ENCODE data around the gene ARHGEF18.

Gene ARHGEF18

DNA sequence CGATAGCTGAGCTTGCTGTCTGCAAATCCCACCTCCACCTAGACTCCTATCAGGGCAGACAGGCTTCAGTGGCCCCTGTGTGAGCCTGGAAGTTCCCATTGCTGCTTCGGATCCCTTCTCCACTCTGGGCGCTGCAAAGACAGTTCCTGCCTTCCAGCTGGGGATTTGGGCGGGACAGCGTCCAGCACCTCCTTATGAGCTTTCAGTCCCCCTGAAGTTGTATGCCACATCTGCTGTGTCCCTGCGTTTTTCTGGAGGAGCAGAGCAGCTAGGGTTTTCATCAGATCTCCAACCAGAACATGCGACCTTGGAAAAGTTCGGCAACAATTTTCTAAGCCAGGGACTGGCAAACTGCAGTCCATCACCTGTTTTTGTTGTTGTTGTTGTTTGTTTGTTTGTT lies 38.0 kb downstream of the ARHGEF18 start:
- no peak for DNase-seq

DNA sequence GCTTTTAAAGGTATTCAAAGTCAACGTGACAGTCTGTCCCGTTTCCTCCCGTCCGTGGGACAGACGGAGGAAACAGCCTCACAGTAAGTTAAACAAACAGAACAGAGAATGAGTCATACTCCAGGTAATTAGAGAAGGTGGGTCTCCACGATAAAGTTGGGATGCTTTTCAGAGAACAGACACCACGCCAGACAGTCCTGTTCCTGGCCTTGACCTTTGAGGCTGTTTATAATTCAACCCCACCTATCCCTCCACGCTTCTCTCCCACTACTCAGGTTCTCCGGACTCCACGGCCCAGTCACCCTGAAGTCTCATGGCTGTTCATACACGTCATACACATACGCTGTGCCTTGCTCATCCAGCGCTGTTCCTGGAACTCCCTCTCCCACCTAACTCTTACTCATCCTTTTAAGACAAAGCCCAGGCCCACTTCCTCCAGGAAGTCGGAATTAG lies 42.5 kb downstream of the ARHGEF18 start:
- DNase-seq, result no peak

DNA sequence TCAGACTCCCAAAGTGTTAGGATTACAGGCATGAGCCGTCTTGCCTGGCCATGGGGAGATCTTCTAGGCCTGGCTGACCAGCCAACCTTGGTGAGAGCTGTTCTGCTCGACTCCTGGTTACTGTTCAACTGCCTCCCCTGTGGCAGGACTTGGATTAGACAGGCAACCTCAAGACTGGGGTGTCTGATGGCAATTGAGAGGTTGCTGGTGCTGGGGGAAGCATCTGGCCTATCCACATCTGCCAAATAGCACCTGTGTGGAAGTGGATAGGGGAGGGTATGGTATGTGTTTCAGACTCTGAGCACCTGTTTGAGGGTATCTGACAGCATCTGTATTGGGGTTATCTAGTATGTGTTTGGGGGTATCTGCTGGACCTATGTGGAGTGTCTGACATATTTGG lies 44.7 kb downstream of the ARHGEF18 start:
- no peak for DNase-seq

DNA sequence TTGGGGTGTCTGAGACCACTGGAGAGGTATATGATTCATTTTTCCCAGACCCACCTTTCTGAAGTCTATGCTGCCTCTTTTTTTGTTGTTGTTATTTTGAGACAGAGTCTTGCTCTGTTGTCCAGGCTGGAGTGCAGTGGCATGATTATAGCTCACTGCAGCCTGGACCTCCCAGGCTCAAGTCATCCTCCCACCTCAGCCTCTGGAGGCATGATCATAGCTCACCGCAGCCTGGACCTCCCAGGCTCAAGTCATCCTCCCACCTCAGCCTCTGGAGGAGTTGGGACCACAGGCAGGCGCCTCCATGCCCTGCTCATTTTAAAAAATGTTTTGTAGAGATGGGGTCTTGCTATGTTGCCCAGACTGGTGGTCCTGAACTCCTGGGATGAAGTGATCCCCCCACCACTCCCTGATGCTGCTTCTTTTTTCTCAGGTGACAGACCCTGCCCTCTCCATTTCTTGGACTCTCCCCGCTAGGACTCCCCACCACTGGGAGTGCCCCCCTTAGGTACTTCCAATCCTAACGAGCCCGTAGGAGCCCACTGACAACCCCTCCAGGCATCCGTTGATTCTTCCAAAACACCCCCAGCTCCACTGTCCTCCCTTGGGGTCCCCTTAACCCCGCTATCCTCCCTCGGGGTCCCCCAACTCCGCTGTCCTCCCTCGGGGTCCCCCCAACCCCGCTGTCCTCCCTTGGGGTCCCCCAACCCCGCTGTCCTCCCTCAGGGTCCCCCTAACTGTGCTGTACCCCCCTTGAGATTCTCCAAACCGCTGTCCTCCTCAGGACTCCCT lies 45.4 kb downstream of the ARHGEF18 start:
- no peak for DNase-seq

DNA sequence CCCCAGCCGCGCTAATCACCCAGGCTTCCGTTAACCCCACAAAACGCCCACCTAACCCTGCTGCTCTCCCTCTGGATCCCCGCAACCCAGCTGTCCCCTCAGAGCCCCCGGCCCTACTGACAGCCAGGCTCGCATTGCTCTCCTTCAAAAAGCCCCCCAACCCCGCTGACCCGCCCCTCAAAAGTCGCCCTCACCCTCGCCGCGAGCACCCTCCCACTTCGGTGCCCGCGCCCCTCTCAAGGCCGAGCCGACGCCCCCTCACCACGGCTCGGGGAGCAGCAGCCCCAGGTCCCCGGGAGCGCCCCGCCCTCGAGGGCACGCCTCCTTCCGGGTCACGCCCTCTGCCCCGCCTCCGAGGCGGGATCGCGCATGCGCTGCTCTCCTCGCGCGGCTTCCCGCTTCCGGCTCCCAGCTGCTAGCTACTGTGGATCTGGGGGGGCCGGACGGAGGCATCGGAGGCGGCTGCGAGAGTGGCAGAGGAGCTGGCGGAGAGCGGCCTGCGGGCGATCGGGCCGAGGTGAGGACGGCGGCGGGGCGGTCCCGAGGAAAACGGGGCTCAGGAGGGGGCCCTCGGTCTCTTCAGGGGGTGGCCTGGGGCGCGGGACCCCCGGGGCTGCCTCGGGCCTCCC lies 46.1 kb downstream of the ARHGEF18 start:
- peak; percentile 90 for DNase-seq

DNA sequence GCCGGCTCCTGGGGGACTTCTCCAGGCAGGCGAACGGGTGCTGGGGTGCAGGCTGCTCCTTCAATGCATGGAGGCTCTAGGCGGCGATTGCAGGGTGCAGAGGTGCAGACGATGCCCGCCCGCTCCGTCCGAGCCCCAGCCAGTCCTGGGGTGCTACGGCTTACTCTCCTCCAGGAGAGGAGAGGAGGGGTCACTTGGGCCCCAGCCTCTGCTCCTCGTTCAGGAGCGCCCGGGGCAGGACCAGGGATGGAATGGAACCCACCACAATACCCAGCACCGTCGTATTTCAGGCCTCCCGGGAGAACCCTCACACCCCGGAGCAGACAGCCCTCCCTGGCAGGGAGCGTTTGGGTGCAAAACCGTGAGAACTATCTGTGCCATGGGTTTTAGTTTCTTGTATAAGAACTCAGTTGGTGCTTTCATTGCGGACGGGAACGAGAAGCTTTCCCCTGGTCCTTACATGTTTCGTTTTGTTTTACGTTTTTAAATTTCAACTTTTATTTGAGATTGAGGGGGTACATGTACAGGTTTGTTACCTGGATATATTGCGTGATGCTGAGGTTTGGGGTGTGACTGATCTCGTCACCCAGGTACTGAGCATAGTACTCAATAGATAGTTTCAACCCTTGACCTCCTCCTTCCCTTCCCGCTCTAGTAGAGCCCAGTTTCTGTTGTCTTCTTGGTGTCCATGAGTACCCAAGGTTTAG lies 46.8 kb downstream of the ARHGEF18 start:
- DNase-seq, result peak; percentile 38

DNA sequence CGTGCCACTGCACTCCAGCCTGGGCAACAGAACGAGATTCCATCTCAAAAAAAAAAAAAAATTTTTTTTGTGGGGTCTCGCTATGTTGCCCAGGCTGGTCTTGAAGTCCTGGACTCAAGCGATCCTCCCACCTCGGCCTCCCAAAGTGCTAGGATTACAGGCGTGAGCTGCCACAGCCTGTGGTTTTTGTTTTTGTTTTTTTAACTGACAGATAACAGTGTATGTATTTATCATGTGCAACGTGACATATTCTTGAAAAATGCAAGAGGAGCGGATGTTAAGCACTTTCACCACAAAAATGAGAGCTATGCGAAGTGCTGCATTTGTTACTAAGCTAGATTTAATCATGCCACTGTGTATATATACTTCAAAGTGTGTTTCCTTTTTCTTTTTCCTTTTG lies 49.0 kb downstream of the ARHGEF18 start:
- DNase-seq, result no peak

Measured in hematopoietic multipotent progenitor cell treated with erythropoietin and hydrocortisone succinate and interleukin-3 and kit ligand, for 6 days (in vitro differentiated cells).